K562 (cell line): ENCODE results near the gene TFCP2. TPM values are rescaled to one million over a fixed set of nuclear protein-coding genes. Genes with fewer than 3 reads are reported as not detected.

ENCODE experiments used
- ATAC-seq: fragments of 200-7000 bp; cut with Tn5 transposase; 3 replicates; pipeline ENCODE4 v1.9.1; 2020; ENCODE audit warnings: moderate library complexity
- BruUV-seq: library from RNA; stranded (reverse); fragments of 400-500 nt; replicated peaks from 2 replicates; lab custom pipeline; 2021; lab: Mats Ljungman, UMichigan
- CTCF ChIA-PET: fragments of 300-600 bp; formaldehyde crosslinking; extraction: SDS; loops from one replicate; lab custom pipeline; 2021; ENCODE audit warnings: low intra/inter-chr PET ratio; lab: Yijun Ruan, JAX
- POLR2A ChIA-PET: fragments of 300-600, 350-650 bp; sonication (Branson Sonifier 250); formaldehyde crosslinking; extraction: SDS; loops from one replicate; lab custom pipeline; 2021; ENCODE audit warnings: antibody characterized with exemption, inconsistent platforms; lab: Yijun Ruan, JAX
- DNase-seq, 4 experiments: peaks; one replicate each; pipeline versions ENCODE4 v3.0.0 to v3.0.0-alpha.2; 2011 to 2018; ENCODE audit warnings: low spot score in 3 of 4, mixed read lengths in 3 of 4; ENCODE audit errors: extremely low read depth in 1 of 4
- FAIRE-seq: peaks from 2 replicates; lab custom pipeline; 2011; peaks lifted over from hg19 to GRCh38; lab: Jason Lieb, UNC
- H2AFZ ChIP-seq: 2 replicates; pipeline ENCODE4 v1.6.0; 2011; ENCODE audit warnings: low read depth, low read length, control low read depth, inconsistent platforms
- H3K27ac ChIP-seq: fragments of 200-600 bp; 3 replicates; pipeline ENCODE4 v1.8.0; 2011; ENCODE audit warnings: low read depth, mild to moderate bottlenecking, control low read depth, inconsistent platforms, low read length, moderate library complexity, mixed read lengths; ENCODE audit errors: extremely low read depth
- H3K27me3 ChIP-seq, 2 experiments: fragments of 300-600 bp in 1 of 2; 2 replicates in 1 of 2; 3 replicates in 1 of 2; pipeline versions ENCODE4 v1.6.0 to v1.8.0; 2011; ENCODE audit warnings: inconsistent platforms in 2 of 2, low read length in 2 of 2, mild to moderate bottlenecking in 1 of 2, mixed read lengths in 1 of 2, moderate library complexity in 1 of 2; ENCODE audit not compliant: control insufficient read depth in 2 of 2, insufficient read depth in 2 of 2
- H3K36me3 ChIP-seq: fragments of 300-600 bp; 3 replicates; pipeline ENCODE4 v1.8.0; 2011; ENCODE audit warnings: mild to moderate bottlenecking, low read length, inconsistent platforms; ENCODE audit not compliant: control insufficient read depth, insufficient read depth
- H3K4me1 ChIP-seq, 2 experiments: fragments of 200-600 bp in 1 of 2; replicated peaks in 1 of 2; 2 replicates in 1 of 2; 3 replicates in 1 of 2; pipeline versions ENCODE4 v1.5.1 to v1.8.0; 2011; ENCODE audit warnings: inconsistent platforms in 2 of 2, low read length in 2 of 2, mild to moderate bottlenecking in 1 of 2, mixed read lengths in 1 of 2, moderate library complexity in 1 of 2; ENCODE audit not compliant: control insufficient read depth in 2 of 2, insufficient read depth in 2 of 2
- H3K4me2 ChIP-seq: 2 replicates; pipeline ENCODE4 v1.6.1; 2011; ENCODE audit warnings: low read length, control low read depth, inconsistent platforms, mixed read lengths; ENCODE audit not compliant: insufficient read depth
- H3K4me3 ChIP-seq: fragments of 200-600 bp; sonication (generic), shearing (Covaris generic); 2 replicates; pipeline ENCODE4 v1.5.1; 2016; ENCODE audit warnings: control low read depth, inconsistent platforms
- H3K79me2 ChIP-seq: fragments of 200-600 bp; 3 replicates; pipeline ENCODE4 v1.8.0; 2011; ENCODE audit warnings: low read length, inconsistent platforms; ENCODE audit not compliant: control insufficient read depth, insufficient read depth
- H3K9ac ChIP-seq, 2 experiments: 2 replicates each; pipeline versions ENCODE4 v1.6.0 to v1.6.1; 2011; ENCODE audit warnings: low read depth in 2 of 2, low read length in 2 of 2, control low read depth in 1 of 2, inconsistent platforms in 1 of 2, mild to moderate bottlenecking in 1 of 2, mixed read lengths in 1 of 2; ENCODE audit not compliant: insufficient read depth in 1 of 2
- H3K9me1 ChIP-seq: one replicate; pipeline ENCODE4 v1.6.0; 2011; ENCODE audit warnings: inconsistent platforms, mild to moderate bottlenecking, low read length, moderate library complexity; ENCODE audit not compliant: control insufficient read depth, insufficient read depth
- H3K9me3 ChIP-seq: replicated peaks from 2 replicates; pipeline ENCODE4 v1.5.1; 2011; ENCODE audit warnings: low read depth, low read length, inconsistent platforms; ENCODE audit not compliant: control insufficient read depth, insufficient read depth
- H4K20me1 ChIP-seq: replicated peaks from 2 replicates; pipeline ENCODE4 v1.6.1; 2011; ENCODE audit warnings: low read length, inconsistent platforms, mixed read lengths; ENCODE audit not compliant: control insufficient read depth, insufficient read depth
- ARNT ChIP-seq, 2 experiments: fragments of 450-650 bp; IDR thresholded peaks; 2 replicates each; pipeline ENCODE4 v1.6.1; 2016; ENCODE audit warnings: mild to moderate bottlenecking in 1 of 2
- CHD7 ChIP-seq: fragments of 200-600 bp; sonication (generic); IDR thresholded peaks from one replicate; pipeline ENCODE4 v1.6.1; 2012; ENCODE audit warnings: mild to moderate bottlenecking, low read depth, low read length, inconsistent platforms
- ILK ChIP-seq: fragments of 450-650 bp; IDR thresholded peaks from 2 replicates; pipeline ENCODE4 v1.6.1; 2016; ENCODE audit warnings: missing genetic modification characterization, low read depth, mild to moderate bottlenecking, missing compliant biosample characterization, moderate library complexity, borderline replicate concordance
- NFE2L1 ChIP-seq: fragments of 450-650 bp; IDR thresholded peaks from 2 replicates; pipeline ENCODE4 v1.6.1; 2016; ENCODE audit warnings: missing genetic modification characterization, low read depth, mild to moderate bottlenecking, missing compliant biosample characterization, moderate library complexity, borderline replicate concordance
- RFX1 ChIP-seq: fragments of 450-650 bp; IDR thresholded peaks from 2 replicates; pipeline ENCODE4 v1.6.1; 2016; ENCODE audit warnings: mild to moderate bottlenecking, moderate library complexity
- RFX7 ChIP-seq: fragments of 250-450 bp; sonication (Bioruptor Pico); IDR thresholded peaks from 2 replicates; pipeline ENCODE4 v1.5.1; 2021; ENCODE audit warnings: mild to moderate bottlenecking
- ZNF124 ChIP-seq: sonication (generic); formaldehyde crosslinking; IDR thresholded peaks from 2 replicates; pipeline ENCODE4 v1.8.1; 2022; ENCODE audit warnings: missing genetic modification reagents
- ZNF232 ChIP-seq: sonication (generic); formaldehyde crosslinking; IDR thresholded peaks from 2 replicates; pipeline ENCODE4 v1.8.0; 2022; ENCODE audit warnings: mild to moderate bottlenecking, missing genetic modification reagents
- ZNF280B ChIP-seq: fragments of 250-450 bp; sonication (Bioruptor Pico); IDR thresholded peaks from 2 replicates; pipeline ENCODE4 v1.5.1; 2021; ENCODE audit warnings: mild to moderate bottlenecking
- ZNF589 ChIP-seq: fragments of 200-800 bp; sonication (Bioruptor generic); IDR thresholded peaks from 2 replicates; pipeline ENCODE4 v1.6.1; 2016; ENCODE audit warnings: low read depth, missing genetic modification characterization, missing compliant biosample characterization
- WGBS: fragments of 100-300 bp; shearing (Covaris generic); methylation state at CpG from one replicate; pipeline ENCODE4 v1.1.6; 2016; ENCODE audit warnings: low coverage, mixed read lengths; ENCODE audit not compliant: insufficient coverage; ENCODE audit errors: missing lambda C conversion rate; 5-methylcytosine and 5-hydroxymethylcytosine counted together
- in situ Hi-C: fragments of 300-500 bp; cut with MboI; formaldehyde crosslinking; loops from 4 replicates; pipeline ENCODE4 v1.15.0; 2018; ENCODE audit warnings: inconsistent platforms, mixed read lengths
- intact Hi-C: fragments of 100-400 bp; cut with micrococcal nuclease; formaldehyde crosslinking; loops from 2 replicates; pipeline ENCODE4 v1.14.2; 2022
- polyA plus RNA-seq, 8 experiments: library from polyadenylated mRNA; depleted of rRNA in 4 of 8; stranded (reverse) in 5 of 8; unstranded in 3 of 8; fragments of >200 nt; fragmentation: Nextera tagmentation in 2 of 8; fragmentation: Illumina TruSeq in 1 of 8; extraction: Ambion mirVana in 2 of 8; extraction: Trizol in 1 of 8; gene quantifications; 2 replicates each; pipeline versions ENCODE4 v1.2.1 to v1.2.3, GENCODE V29; 2011 to 2014; ENCODE audit warnings: inconsistent platforms in 1 of 8, missing spikeins in 1 of 8
- total RNA-seq, 7 experiments: library from RNA; depleted of rRNA in 6 of 7; stranded (reverse); fragments of >200 nt in 6 of 7; fragmentation: Illumina TruSeq in 2 of 7; extraction: Trizol in 2 of 7; gene quantifications; 2 replicates each; pipeline versions ENCODE4 v1.2.1 to v1.2.3, GENCODE V29; 2011 to 2021; ENCODE audit warnings: low replicate concordance in 1 of 7

Gene TFCP2
- total and polyA plus RNA-seq, 9 of the 15 experiments (the other 6 are each of a cell fraction or from before 2014, with no cell fraction given): 8.0 to 38.9 (median 19.3) TPM

- no peak overlapping the region for H3K4me3 ChIP-seq
- H3K27me3 ChIP-seq: no peaks in the 10 kb centered on the region
- no peak for ATAC-seq
- FAIRE-seq: no peak
- no peak for DNase-seq
- H3K4me2 ChIP-seq: no peak overlapping the region
- intact Hi-C loops: no loop called here
- peaks cover 60% of the 10 kb centered on the region for H3K79me2 ChIP-seq
- no peak for TF ChIP-seq ZNF589
- TF ChIP-seq RFX1: no peak
- no peak for TF ChIP-seq CHD7
- no peak for TF ChIP-seq NFE2L1 (tag)
- no peak for TF ChIP-seq ZNF280B (CRISPR knock-in tag)
- TF ChIP-seq ILK (tag): no peak
- no peak for TF ChIP-seq ARNT (IDR thresholded peaks at IDR 0.05)
- TF ChIP-seq ZNF124 (CRISPR knock-in tag): no peak
- TF ChIP-seq ZNF232 (CRISPR knock-in tag): no peak
- TF ChIP-seq RFX7 (CRISPR knock-in tag): no peak
- TF ChIP-seq, all 486 proteins: peak for 0
- Histone ChIP-seq H3K9me1 (no peaks in the 10 kb centered on the region), H2AFZ (no peak overlapping the region), H3K4me1 (peaks cover 7 to 13% of the 10 kb centered on the region in 2 experiments; a peak in 4 of 5 replicates), H3K36me3 (peaks cover 14% of the 10 kb centered on the region; the same call in 2 of the 3 replicates), H3K9me3 (no peaks in the 10 kb centered on the region), H4K20me1 (peaks cover 6% of the 10 kb centered on the region; the same call in 1 of the 2 replicates), H3K27ac (no peak overlapping the region; the same call in 2 of the 3 replicates), H3K9ac (no peak overlapping the region)
- no TSS peak for BruUV-seq
- in situ Hi-C loops: no loop called here
- ChIA-PET CTCF (no interaction called here), POLR2A (interaction anchor here (0.6 to 2.0 kb wide), 2 partner anchors 10 to 309 kb away, joined by 4 to 8 read pairs; partner anchors contain the start of gene TFCP2)
- WGBS: 80% methylated on average over 6 of the region's 6 CpGs
Measured at GRCh38 chr12:51162217-51162616, 10.7 kb downstream of the TFCP2 start.
